HAP-1 (cell line): ENCODE measurements around the gene TNFAIP6.
"Not testable (repeated sequence)": the region's sequence is repeated elsewhere in the genome, so short reads cannot be mapped to it uniquely, and the experiment has no call there.

Experiments used
- DNase-seq, 2 experiments: peaks; one replicate each; pipeline ENCODE4 v3.0.0-alpha.2; 2016 to 2020; ENCODE audit warnings: low spot score in 2 of 2
- H3K27me3 ChIP-seq: fragments of 250-450 bp; sonication (Bioruptor Pico); 2 replicates; pipeline ENCODE4 v1.5.1; 2020; ENCODE audit warnings: low read depth, mild to moderate bottlenecking, moderate library complexity
- H3K36me3 ChIP-seq: fragments of 250-450 bp; sonication (Bioruptor Pico); replicated peaks from 2 replicates; pipeline ENCODE4 v1.5.1; 2020; ENCODE audit warnings: mild to moderate bottlenecking
- H3K4me1 ChIP-seq: fragments of 250-450 bp; sonication (Bioruptor Pico); 2 replicates; pipeline ENCODE4 v1.5.1; 2020; ENCODE audit warnings: mild to moderate bottlenecking
- H3K4me3 ChIP-seq: fragments of 250-450 bp; sonication (Bioruptor Pico); 2 replicates; pipeline ENCODE4 v1.5.1; 2020; ENCODE audit warnings: mild to moderate bottlenecking, moderate library complexity
- H3K9me3 ChIP-seq: fragments of 250-450 bp; sonication (Bioruptor Pico); 2 replicates; pipeline ENCODE4 v1.5.1; 2020; ENCODE audit warnings: mild to moderate bottlenecking, moderate library complexity
- in situ Hi-C: fragments of 300-500 bp; cut with MboI; formaldehyde crosslinking; loops from 3 replicates; pipeline ENCODE4 v1.14.3; 2020; ENCODE audit warnings: low sequenced_read_pairs, inconsistent platforms, mixed read lengths

TNFAIP6 gene

GRCh38 chr2:151410485-151410834 is 53.1 kb downstream of the TNFAIP6 start:
- Histone ChIP-seq H3K9me3 (peaks cover 4% of the 10 kb centered on the region; the same call in 1 of the 2 replicates), H3K4me3 (peak overlapping the region; percentile 89), H3K4me1 (peaks cover 14% of the 10 kb centered on the region), H3K36me3 (peaks cover 39% of the 10 kb centered on the region), H3K27me3 (no peaks in the 10 kb centered on the region)
- peak; percentile 24 to 67 for DNase-seq
- in situ Hi-C loops = no loop called here

- Histone ChIP-seq H3K36me3 (peaks cover 94% of the 10 kb centered on the region), H3K9me3 (no peaks in the 10 kb centered on the region), H3K27me3 (no peaks in the 10 kb centered on the region), H3K4me3 (no peak overlapping the region), H3K4me1 (no peaks in the 10 kb centered on the region)
- no peak for DNase-seq
- in situ Hi-C loops = no loop called here
Observed at GRCh38 chr2:151417650-151418049, 60.3 kb downstream of the TNFAIP6 start.

GRCh38 chr2:151421681-151422080 is 64.3 kb downstream of the TNFAIP6 start:
- H3K9me3 ChIP-seq, H3K4me1 ChIP-seq, DNase-seq, H3K27me3 ChIP-seq, H3K4me3 ChIP-seq, in situ Hi-C loops: not testable (repeated sequence)
- peaks cover 81% of the 10 kb centered on the region for H3K36me3 ChIP-seq

- Histone ChIP-seq H3K27me3 (no peaks in the 10 kb centered on the region), H3K4me1 (no peaks in the 10 kb centered on the region), H3K9me3 (no peaks in the 10 kb centered on the region), H3K36me3 (peaks cover 70% of the 10 kb centered on the region), H3K4me3 (no peak overlapping the region)
- in situ Hi-C loops = no loop called here
- no peak for DNase-seq
Observed at GRCh38 chr2:151422917-151423439, 65.6 kb downstream of the TNFAIP6 start.

GRCh38 chr2:151423760-151424159 is 66.4 kb downstream of the TNFAIP6 start:
- H3K4me1 ChIP-seq = no peaks in the 10 kb centered on the region
- H3K27me3 ChIP-seq = no peaks in the 10 kb centered on the region
- no peaks in the 10 kb centered on the region for H3K9me3 ChIP-seq
- DNase-seq = no peak
- in situ Hi-C loops = no loop called here
- H3K4me3 ChIP-seq = no peak overlapping the region
- peaks cover 68% of the 10 kb centered on the region for H3K36me3 ChIP-seq
